NCI-H187 treated with DMSO at 0.1 percent for 48 hours (cell line): ENCODE results near the gene MYO1B.

ENCODE experiments used
- DNase-seq: peaks from one replicate; lab custom pipeline; 2025; lab: John Stamatoyannopoulos, UW

MYO1B gene

DNA sequence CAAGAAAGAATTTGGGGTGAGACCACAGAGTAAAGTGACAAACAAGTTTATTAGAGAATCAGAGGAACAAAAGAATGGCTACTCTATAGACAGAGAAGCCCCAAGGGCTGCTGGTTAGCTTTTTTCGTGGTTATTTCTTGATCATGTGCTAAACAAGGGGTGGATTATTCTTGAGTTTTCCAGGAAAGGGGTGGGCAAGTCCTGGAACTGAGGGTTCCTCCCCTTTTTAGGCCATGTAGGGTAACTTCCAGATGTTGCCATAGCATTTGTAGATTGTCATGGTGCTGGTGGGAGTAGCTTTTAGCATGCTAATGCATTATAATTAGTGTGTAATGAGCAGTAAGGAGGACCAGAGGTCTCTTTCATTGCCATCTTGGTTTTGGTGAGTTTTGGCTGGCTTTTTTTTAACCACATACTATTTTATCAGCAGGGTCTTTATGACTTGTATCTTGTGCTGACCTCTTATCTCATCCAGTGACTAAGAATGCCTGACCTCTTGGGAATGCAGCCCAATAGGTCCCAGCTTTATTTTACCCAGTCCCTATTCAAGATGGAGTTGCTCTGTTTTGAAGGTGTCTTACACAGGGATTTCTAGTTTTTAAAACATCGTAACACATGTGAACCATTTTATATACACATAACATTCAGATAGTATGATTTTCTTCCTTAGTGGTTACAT lies 77.8 kb downstream of the MYO1B start:
- no peak for DNase-seq

GRCh38 chr2:191325651-191326365 lies 80.6 kb downstream of the MYO1B start:
- no peak for DNase-seq

GRCh38 chr2:191327484-191327883 lies 82.3 kb downstream of the MYO1B start:
- no peak for DNase-seq

DNA sequence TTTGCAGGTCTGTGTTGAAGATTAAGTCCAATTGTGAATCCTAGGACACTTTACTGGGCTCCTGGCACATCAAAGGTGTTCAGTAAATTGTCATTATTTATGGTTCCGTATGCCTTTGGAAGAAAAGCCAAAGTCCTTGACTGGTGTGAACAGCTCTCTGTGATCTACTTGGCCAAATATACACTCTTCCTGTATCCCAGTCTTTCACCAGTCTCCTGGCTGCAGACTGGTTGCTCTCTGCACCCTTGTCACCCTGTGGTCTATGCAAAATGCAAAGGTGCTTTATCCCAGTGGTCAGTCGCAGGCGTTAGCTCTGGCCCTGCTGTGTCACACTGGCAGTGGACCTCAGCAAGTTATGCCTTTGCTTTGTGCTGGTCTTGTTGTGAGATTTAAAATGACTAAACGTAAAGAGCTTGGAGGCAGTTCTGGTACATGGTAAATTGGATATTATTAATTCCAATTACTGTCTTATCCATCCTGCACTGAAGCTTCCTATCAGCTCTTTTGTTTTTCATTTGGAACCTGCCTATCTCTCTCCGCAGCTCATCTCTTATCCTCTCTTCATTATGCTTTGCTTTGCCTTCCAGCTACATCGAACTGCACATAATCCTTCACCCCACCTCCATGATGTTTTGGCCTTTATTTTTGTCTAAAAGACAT lies 83.1 kb downstream of the MYO1B start:
- no peak for DNase-seq

GRCh38 chr2:191329841-191330240 lies 84.6 kb downstream of the MYO1B start:
- DNase-seq: no peak

DNA sequence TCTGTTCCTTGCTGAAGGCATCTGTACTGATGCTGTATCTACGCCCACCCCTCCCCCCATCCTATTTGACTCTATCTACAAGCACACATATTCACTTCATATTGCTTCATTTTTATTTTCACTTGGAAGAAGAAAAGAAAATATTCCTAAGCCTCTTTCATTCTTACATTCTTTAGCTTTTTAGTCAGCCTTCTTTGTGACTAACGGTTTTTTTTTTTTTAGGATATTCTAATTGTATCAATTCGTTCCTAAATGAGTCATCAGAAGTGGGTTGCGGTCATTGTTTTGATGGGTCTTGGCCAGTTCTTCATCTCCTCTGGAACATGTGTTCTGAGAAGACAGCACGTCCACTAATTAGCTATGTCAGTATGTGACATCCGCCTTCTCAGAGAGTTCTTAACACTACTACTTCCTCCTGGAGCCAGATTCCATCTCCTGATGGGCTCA lies 88.7 kb downstream of the MYO1B start:
- no peak for DNase-seq

GRCh38 chr2:191335875-191336464 lies 90.8 kb downstream of the MYO1B start:
- DNase-seq: no peak

DNA sequence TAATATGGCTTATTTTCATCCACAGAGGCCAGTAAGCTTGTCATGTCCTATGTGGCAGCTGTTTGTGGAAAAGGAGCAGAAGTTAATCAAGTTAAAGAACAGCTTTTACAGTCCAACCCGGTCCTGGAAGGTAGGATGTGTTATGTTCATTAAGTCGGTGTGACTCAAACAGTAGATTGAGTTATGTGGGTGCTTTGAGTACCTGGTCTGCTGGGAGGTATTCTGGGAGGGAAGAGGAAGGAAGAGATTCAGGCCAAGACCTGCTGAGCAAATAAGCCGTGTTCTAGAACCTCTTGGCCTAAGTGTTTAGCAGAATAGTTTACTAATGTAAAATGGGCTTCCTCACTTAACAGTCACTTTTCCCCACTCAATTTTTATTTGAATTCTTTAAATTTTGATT lies 96.2 kb downstream of the MYO1B start:
- no peak for DNase-seq

- DNase-seq: no peak
Observed at GRCh38 chr2:191343796-191344338, 98.7 kb downstream of the MYO1B start.

- DNase-seq: no peak
Observed at GRCh38 chr2:191345788-191346187, 100.6 kb downstream of the MYO1B start.

- no peak for DNase-seq
Observed at GRCh38 chr2:191347154-191347553, 102.0 kb downstream of the MYO1B start.

DNA sequence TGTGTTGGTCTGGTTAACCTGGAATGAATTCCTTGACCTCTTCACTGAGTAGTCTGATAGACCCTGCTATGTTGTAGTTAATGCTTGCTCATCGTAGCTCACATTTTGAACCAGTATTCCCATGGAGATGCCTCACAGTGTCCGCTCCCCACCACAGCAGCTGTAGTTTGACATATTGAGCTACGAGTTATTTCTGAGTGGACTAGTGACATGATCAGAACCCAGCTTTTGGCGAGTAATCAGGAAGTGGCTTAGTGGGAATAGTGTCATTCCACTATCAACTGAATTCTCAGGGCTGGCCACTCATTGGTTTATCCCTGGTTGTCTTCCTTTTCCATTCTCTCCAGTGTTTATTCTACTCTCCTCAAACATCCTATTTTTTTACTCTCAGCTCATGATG lies 102.7 kb downstream of the MYO1B start:
- DNase-seq: no peak

DNA sequence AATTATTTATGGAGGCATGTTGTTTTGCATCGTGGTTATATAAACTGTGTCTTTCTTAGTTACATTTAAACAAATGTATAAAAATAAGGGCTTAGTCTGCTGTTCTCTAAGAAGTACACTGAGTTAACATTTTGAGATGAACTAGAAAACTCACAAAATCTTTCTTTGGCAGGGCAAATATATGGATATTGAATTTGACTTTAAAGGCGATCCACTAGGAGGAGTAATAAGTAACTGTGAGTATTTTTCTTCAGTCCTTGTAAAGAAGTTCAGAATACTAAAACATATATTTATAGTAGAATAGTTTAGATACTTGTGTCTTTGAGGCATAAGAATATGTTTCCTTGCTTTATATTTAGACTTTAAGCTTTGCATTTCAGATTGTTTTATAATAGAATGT lies 104.8 kb downstream of the MYO1B start:
- DNase-seq: no peak

DNA sequence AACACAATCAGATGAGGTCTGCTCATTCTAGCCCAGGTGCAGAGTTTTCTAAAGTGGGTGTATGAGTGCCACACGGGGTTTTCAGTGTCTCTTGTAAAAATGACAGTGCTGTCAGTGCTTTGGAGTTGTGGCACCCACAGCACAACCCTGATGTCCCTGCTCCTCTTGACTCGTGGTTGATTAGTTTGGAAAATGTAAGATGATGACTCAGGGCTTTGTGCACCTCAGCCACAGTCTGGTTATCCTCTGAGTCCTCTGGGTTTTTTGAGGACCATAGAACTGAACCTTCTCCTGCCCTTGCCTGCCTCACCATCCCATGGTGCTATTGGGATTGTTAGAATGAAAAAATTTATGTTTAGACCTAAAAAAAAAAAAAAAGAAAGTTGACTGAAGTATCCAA lies 105.6 kb downstream of the MYO1B start:
- DNase-seq: no peak

DNA sequence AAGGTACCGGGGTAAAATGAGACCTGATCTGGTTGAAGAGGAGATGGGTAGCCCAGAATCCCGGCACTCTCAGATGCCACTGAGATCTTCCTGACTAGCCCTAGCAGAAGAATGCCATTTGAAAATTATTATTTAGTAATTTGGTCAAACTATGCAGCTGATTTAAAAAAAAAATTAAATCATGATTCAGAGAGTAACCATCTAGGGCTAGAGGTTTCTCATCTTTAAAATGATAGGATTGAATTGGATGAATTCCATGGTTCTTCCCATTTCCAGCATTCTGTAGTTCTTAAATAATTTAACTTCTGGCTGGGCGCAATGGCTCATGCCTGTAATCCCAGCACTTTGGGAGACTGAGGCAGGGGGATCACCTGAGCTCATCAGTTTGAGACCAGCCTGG lies 106.1 kb downstream of the MYO1B start:
- no peak for DNase-seq

DNA sequence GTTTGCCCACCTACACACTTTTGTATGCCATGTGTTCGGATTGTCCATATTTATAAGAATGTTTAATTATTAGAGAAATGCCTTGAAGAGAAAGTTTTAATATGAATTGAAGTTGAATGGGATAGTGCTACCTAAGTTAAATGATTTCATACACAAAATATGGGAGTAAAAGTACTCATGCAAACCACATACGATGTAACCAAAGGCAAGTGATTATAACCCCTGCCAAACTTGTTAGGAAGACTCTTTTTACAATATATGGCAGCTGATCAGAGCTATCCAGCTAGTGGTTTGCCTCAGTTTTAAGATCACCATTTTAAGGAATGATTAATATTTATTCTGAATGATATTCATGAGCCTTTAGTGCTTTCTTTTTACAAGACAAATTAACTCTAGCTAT lies 106.7 kb downstream of the MYO1B start:
- no peak for DNase-seq

DNA sequence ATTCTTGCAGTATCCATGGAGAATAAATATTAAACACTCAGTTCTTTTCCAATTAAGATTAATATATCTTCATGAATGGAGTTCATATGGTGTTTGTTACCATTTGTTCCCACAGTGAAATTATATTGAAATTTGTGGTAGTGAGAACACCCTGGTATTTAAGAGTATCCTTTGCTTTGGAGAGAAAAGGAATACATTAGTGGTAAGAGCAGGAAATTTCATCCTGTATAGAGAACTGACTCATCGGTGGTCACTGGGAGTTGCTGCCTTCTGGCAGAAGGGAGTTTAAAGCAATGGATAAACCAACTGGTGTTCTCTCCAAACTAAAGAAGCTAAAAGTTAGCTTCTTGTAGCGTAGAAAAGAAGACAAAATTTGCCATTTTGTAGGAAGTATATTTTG lies 107.3 kb downstream of the MYO1B start:
- DNase-seq: no peak

- no peak for DNase-seq
Observed at GRCh38 chr2:191355170-191355758, 110.1 kb downstream of the MYO1B start.

GRCh38 chr2:191357678-191358077 lies 112.5 kb downstream of the MYO1B start:
- DNase-seq: no peak

- DNase-seq: no peak
Observed at GRCh38 chr2:191358325-191359025, 113.3 kb downstream of the MYO1B start.

DNA sequence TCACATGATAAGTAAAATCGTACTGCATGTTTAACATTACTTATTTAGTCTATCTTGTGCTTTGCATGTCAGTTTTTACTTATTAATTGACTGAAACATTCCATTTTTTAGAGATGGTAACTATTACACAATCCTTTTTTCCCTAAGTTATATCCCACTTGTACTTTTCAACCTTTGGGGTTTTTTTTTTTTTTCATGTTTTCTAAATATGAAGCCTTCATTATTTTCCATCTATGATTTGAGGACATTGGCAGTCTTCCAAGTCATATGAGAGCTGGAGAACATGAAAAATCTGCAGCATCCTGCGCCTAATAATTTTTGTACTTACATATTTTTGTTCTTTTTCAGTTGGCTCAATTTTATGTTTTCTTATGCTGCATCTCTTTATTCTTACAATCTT lies 113.9 kb downstream of the MYO1B start:
- DNase-seq: no peak

DNA sequence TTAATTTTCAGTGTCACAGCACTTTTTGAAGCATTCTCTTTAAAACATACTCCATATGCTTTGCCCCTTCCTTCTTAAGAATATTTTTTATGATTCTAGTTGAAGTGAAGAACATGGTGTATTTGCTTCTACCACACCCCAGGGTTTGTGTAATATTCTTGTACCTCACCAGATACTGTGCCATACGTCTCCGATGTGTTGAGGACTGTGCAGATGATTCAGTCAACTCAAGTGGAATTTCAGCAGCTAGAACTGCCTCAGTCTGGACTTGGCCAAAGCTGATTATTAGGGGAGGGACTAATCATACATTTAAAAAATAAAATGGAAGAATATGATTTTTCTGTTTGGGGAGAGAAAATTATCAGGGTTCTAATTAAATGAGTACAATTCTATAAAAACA lies 115.7 kb downstream of the MYO1B start:
- DNase-seq: no peak
